Right cardiac atrium (tissue), 5 donors: ENCODE measurements around the gene ULK4. TPM values are rescaled to one million over a fixed set of nuclear protein-coding genes. Genes with fewer than 3 reads are reported as not detected.
"Not testable (repeated sequence)": the region's sequence is repeated elsewhere in the genome, so short reads cannot be mapped to it uniquely, and the experiment has no call there.

Experiments
- ATAC-seq, 2 donors: fragments of 200-7000 bp; cut with Tn5 transposase; one replicate each; pipeline versions ENCODE4 v1.8.0 to v1.9.1; 2020; ENCODE audit warnings: moderate library complexity in 2 of 2, mild to moderate bottlenecking in 1 of 2
- DNase-seq, 3 donors: peaks; one replicate each; pipeline ENCODE4 v3.0.0-alpha.2; 2020
- H3K27ac ChIP-seq: one replicate; pipeline ENCODE4 v1.5.1; 2013; ENCODE audit warnings: mild to moderate bottlenecking, low read length, control low read depth, moderate library complexity
- H3K27me3 ChIP-seq: one replicate; pipeline ENCODE4 v1.6.1; 2013; ENCODE audit not compliant: control insufficient read depth, insufficient read depth
- H3K4me1 ChIP-seq: one replicate; pipeline ENCODE4 v1.6.1; 2013; ENCODE audit warnings: low read length; ENCODE audit not compliant: control insufficient read depth, insufficient read depth
- H3K4me3 ChIP-seq: one replicate; pipeline ENCODE4 v1.5.1; 2013; ENCODE audit warnings: low read length, control low read depth
- H3K9me3 ChIP-seq: one replicate; pipeline ENCODE4 v1.6.1; 2013; ENCODE audit warnings: low read length; ENCODE audit not compliant: control insufficient read depth
- WGBS: extraction: QIAGEN DNeasy Blood & Tissue Kit; methylation state at CpG from one replicate; pipeline ENCODE4 v1.1.7; 2013; 5-methylcytosine and 5-hydroxymethylcytosine counted together
- intact Hi-C, 4 donors: fragments of 100-400 bp; cut with DNase I; formaldehyde crosslinking; loops; one replicate each; pipeline versions ENCODE4 v1.11.0 to v1.14.0; 2022 to 2023
- polyA plus RNA-seq: library from polyadenylated mRNA; stranded (reverse); fragments of 200-250 nt; gene quantifications from one replicate; pipeline ENCODE4 v1.2.3, GENCODE V29; 2013
- total RNA-seq, 4 donors: library from RNA; stranded (reverse); fragmentation: NEBNext Ultra II Directional; extraction: Animal tissue kit (Norgen Biotek cat#: 25700); gene quantifications; one replicate each; pipeline ENCODE4 v1.2.1, GENCODE V29; 2021
- donor health status: healthy with polysubstance abuse.
- donor health status: DM: no; HTN: yes; CAD: no.
- donor health status: DM: no; HTN: no; CAD: no.
- donor health status: DM: no; HTN: yes; CAD: no; lungs with severe emphysema.
- donor health status: DM: yes; HTN: yes; CAD: no.

ULK4 gene
- total and polyA plus RNA-seq, 5 donors = 13.8 to 22.4 (median 18.0) TPM

DNA sequence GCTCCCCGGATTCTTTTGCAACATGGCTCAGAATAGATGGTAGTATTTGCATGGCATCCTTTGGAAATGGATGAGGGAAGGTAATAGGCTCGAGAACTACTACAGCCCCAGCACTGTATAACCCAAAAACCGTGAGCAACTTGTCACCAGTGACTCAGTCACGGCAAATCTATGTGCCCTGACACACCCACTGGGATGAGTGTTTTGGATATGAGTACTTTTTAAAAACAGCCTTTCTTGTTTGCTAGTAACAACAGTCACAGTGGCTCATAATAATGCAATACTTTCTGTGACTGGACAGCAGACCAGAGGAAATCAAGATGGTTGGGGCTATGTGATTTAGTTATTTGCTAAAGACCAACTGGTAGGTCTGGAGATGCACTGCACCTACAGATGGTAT lies 299.6 kb downstream of the ULK4 start:
- 91% methylated on average over 4 of the region's 4 CpGs for WGBS

DNA sequence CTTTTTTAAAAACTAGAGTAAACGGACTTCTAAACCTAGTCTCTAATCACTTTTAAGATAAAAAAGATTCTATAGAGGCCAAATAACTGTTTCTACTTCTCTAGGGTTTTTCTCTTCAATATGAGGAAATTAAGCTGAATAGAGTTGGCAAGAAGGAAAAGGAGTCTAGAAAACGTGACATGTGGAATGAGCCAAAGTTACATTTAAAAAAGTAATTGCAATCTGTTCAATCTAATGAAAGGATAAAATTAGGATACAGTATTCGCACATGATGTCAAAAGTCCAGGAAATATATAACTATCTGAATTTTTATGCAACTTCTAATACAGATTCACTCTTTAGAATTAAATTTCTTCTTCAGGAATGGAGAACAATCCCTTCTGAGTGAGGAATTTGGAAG lies 300.1 kb downstream of the ULK4 start:
- H3K4me1 ChIP-seq = no peaks in the 10 kb centered on the region
- no peak overlapping the region for H3K4me3 ChIP-seq
- intact Hi-C loops = no loop called here
- no peak for DNase-seq
- 68% methylated on average over 3 of the region's 3 CpGs for WGBS
- H3K27me3 ChIP-seq = no peaks in the 10 kb centered on the region
- no peak for ATAC-seq
- H3K27ac ChIP-seq = no peak overlapping the region
- H3K9me3 ChIP-seq = peaks cover 3% of the 10 kb centered on the region

More for the DNA sequence above, 299.6 kb downstream of the ULK4 start:
- Histone ChIP-seq H3K4me3 (no peak overlapping the region), H3K27me3 (no peaks in the 10 kb centered on the region), H3K4me1 (no peaks in the 10 kb centered on the region), H3K9me3 (peaks cover 3% of the 10 kb centered on the region), H3K27ac (no peak overlapping the region)
- DNase-seq (no peak), ATAC-seq (no peak)
- intact Hi-C loops = no loop called here

DNA sequence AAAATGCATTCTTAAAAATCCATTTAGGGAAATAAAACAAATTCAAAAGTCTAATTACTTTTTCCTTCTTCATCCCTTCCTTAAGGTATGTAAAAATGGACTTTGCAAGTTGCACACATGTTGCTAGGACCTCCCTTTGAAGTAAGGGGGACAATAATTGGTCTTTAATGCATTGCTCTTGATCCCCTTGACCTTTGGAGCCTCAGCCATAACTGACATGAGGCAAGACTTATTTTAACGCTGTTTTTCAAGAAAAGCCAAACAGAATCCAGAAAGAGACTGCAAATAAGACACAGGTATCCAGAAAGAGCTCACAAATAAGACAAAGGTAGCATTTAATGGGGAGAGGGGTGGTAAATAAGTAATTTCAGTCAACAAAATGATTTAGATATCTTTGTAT lies 301.4 kb downstream of the ULK4 start:
- intact Hi-C loops = no loop called here
- H3K27ac ChIP-seq = no peak overlapping the region
- no peaks in the 10 kb centered on the region for H3K27me3 ChIP-seq
- ATAC-seq = no peak
- DNase-seq = no peak
- H3K4me3 ChIP-seq = no peak overlapping the region
- WGBS = 93% methylated on average over 1 of the region's 1 CpG
- H3K9me3 ChIP-seq = no peaks in the 10 kb centered on the region
- H3K4me1 ChIP-seq = no peaks in the 10 kb centered on the region

DNA sequence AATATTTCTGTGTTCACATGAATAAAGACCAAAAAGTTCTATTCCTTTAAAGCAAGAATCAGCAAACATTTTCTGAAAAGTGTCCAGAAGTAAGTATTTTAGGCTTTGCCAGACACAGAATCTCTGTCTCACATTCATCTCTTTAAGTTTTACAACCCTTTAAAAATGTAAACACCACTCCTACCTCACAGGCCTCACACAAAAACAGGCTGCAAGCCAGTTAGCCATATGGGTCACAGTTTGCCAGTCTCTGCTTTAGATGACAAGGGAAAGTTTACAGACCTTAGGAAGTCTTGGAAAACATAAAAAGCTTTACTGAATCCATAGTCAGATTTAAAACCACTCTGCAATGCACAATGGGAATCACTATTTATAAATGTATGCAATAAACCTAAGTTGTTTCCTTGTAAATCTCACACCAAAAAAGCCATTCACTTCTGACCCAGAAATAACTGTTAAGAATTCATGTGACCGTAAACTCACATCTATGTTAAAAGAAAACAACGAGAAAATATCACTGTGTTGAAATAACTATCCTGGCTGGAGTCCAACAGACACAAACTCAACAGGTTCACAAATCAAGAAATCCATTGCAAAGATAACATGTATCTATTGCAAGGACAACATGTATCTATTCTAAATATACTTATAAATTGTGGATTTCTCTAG lies 308.2 kb downstream of the ULK4 start:
- ATAC-seq (no peak), DNase-seq (no peak)
- intact Hi-C loops = no loop called here
- Histone ChIP-seq H3K9me3 (no peaks in the 10 kb centered on the region), H3K27me3 (no peaks in the 10 kb centered on the region), H3K27ac (no peak overlapping the region), H3K4me1 (no peaks in the 10 kb centered on the region), H3K4me3 (no peak overlapping the region)
- WGBS = 42% methylated on average over 2 of the region's 2 CpGs

DNA sequence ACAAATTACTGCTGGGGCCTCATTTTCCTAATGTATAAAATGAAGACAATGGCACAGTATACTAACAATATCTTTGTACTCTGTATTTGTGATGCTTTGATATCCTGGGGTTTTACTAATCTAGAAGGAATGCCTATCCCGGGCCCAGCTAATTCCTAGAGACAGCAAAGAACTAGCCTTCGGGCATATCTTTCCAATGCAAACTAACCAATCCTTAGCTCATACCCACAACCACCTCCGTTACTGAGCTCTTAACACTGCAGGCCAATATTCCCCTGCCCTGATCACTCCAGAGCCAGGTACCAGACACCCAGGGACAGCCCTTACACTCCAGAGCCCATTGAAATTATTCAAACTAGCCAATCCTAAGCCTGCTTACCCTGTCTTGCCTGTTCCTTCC lies 309.0 kb downstream of the ULK4 start:
- H3K4me3 ChIP-seq = no peak overlapping the region
- 87% methylated on average over 3 of the region's 3 CpGs for WGBS
- ATAC-seq (no peak), DNase-seq (no peak)
- H3K27me3 ChIP-seq = no peaks in the 10 kb centered on the region
- H3K9me3 ChIP-seq = no peaks in the 10 kb centered on the region
- intact Hi-C loops = no loop called here
- no peak overlapping the region for H3K27ac ChIP-seq
- H3K4me1 ChIP-seq = no peaks in the 10 kb centered on the region

DNA sequence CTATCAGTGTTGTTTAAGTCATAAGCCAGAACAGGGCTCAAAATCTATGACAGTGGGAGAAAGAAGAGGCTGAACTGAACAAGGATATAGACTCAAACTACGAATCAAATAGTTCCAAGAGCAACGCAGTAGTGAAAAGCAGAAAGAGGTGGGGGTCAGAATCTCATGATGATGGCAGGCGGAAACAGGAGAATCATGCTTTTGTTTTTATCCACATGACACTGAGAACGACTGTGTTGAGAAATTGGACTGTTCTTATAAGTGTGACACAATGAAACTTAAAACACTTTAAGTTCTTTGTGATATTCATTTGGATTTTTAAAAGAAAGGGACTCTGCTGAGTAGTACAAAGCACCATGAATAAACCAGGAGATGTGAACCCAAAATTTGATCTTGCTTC lies 309.4 kb downstream of the ULK4 start:
- intact Hi-C loops = no loop called here
- Histone ChIP-seq H3K27me3 (no peaks in the 10 kb centered on the region), H3K4me1 (no peaks in the 10 kb centered on the region), H3K9me3 (no peaks in the 10 kb centered on the region), H3K27ac (no peak overlapping the region), H3K4me3 (no peak overlapping the region)
- DNase-seq = no peak
- no peak for ATAC-seq
- WGBS = 82% methylated on average over 4 of the region's 4 CpGs

DNA sequence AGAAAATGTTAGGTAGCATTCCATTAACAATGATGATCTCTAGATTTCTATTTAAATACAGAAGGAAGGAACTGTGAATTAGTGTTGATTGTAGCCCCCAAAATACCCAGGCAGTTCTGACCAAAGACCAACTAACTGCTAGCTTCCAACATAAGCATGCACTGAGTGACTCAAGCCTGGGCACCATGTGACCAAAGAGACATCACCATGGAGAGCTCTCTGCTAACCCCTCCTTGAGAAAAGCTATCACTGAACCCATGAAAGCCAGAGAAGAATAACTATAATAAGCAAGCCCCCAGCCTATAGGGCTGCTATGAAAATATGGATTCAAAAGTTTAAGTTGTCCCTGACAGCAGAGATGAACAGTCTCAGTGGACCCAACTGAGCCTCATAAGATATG lies 310.2 kb downstream of the ULK4 start:
- ATAC-seq = no peak
- intact Hi-C loops = no loop called here
- no peak overlapping the region for H3K4me3 ChIP-seq

DNA sequence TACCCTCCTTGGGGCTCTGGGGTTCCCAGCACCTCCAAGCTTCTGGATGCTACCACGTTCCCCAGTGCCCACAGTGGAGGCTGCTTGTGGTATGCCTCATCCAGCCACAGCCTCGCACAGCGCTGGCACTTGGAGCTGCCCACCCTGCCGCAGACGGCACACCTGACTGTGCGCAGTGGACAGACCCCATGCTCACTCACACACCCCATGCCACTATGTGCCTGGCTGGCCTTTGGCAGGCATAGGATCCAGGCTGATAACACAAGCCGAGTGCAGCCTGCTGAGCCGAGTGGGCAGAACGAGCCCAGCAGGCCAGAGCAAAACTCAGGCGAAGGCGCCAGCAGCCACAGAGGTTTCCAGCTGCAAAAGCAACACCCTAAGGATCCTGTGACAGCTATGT lies 311.5 kb downstream of the ULK4 start:
- peak in 2 of 3 donors; percentile 36 to 40 for DNase-seq
- no peaks in the 10 kb centered on the region for H3K27me3 ChIP-seq
- peak; percentile 41 to 47 for ATAC-seq
- H3K9me3 ChIP-seq = no peaks in the 10 kb centered on the region
- no peaks in the 10 kb centered on the region for H3K4me1 ChIP-seq
- intact Hi-C loops = no loop called here
- H3K4me3 ChIP-seq = no peak overlapping the region
- whole genome bisulfite sequencing = 82% methylated on average over 11 of the region's 11 CpGs
- no peak overlapping the region for H3K27ac ChIP-seq

More for the DNA sequence above, 310.2 kb downstream of the ULK4 start:
- H3K27me3 ChIP-seq = no peaks in the 10 kb centered on the region
- H3K9me3 ChIP-seq = no peaks in the 10 kb centered on the region
- no peak overlapping the region for H3K27ac ChIP-seq
- no peaks in the 10 kb centered on the region for H3K4me1 ChIP-seq
- no peak for DNase-seq

DNA sequence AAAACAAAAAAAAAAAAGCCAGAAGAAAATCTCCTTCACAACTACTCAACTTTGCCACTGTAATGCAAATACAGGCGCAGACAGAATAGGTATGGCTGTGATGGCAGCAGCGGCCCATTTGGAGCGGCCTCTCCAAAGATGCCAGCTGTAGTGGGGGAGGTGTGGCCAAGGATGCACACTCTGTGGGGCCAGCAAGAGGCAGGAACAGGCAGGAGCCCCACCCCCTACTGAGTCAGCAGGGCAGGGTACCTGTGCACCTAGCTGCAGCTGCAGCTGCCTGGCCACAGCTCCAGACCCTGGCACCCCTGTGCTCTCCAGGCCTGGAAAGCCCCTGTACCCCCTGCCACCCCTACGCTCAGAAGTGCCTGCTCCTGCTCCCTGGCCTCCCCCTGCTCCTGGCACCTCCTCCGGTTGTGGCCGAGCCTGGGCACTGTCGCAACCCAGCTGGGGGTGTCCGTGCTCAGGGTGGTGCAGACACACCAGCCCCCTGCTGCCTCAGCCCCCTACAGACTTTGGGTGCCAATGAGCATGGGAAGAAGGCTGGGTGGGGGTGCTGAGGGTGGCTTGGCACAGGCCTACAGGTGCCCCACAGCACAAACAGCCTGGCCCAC lies 312.7 kb downstream of the ULK4 start:
- intact Hi-C loops = no loop called here
- no peak overlapping the region for H3K27ac ChIP-seq
- DNase-seq (peak in 2 of 3 donors; percentile 16 to 42), ATAC-seq (peak in 1 of 2 donors; percentile 29)
- no peaks in the 10 kb centered on the region for H3K9me3 ChIP-seq
- no peaks in the 10 kb centered on the region for H3K27me3 ChIP-seq
- WGBS = 98% methylated on average over 8 of the region's 8 CpGs
- H3K4me3 ChIP-seq = no peak overlapping the region
- H3K4me1 ChIP-seq = no peaks in the 10 kb centered on the region

DNA sequence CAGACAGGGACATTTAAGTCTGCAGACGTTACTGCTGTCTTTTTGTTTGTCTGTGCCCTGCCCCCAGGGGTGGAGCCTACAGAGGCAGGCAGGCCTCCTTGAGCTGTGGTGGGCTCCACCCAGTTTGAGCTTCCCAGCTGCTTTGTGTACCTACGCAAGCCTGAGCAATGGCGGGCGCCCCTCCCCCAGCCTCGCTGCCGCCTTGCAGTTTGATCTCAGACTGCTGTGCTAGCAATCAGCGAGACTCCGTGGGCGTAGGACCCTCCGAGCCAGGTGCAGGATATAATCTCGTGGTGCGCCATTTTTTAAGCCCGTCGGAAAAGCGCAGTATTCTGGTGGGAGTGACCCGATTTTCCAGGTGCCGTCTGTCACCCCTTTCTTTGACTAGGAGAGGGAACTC lies 314.2 kb downstream of the ULK4 start:
- H3K27ac ChIP-seq, H3K27me3 ChIP-seq, H3K4me3 ChIP-seq, H3K4me1 ChIP-seq, ATAC-seq, H3K9me3 ChIP-seq, intact Hi-C loops: not testable (repeated sequence)
- peak in 1 of 3 donors; percentile 14 for DNase-seq
- 96% methylated on average over 11 of the region's 17 CpGs for WGBS

DNA sequence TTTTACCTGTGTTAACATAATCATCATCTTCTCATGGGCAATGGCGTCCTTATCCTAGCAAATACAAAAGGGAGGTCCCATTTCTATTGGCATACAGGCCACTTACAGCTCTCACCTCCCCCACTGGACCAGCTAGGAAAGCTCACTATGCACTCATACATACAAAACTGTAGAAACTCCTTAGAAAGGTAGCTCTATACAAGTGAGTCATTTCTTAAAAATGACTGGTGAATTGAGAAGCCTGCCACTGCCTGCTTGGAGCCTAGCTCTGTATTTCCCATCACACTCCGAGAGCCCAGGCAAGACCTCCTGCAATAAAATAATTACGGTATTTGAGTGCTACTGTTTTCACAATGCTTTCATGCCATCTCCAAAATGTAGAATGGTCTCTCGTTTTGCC lies 321.8 kb downstream of the ULK4 start:
- no peaks in the 10 kb centered on the region for H3K9me3 ChIP-seq
- H3K27me3 ChIP-seq = no peaks in the 10 kb centered on the region
- ATAC-seq = no peak
- no peak overlapping the region for H3K4me3 ChIP-seq
- H3K27ac ChIP-seq = no peak overlapping the region
- H3K4me1 ChIP-seq = no peaks in the 10 kb centered on the region
- intact Hi-C loops = no loop called here
- 92% methylated on average over 4 of the region's 4 CpGs for WGBS
- DNase-seq = no peak

DNA sequence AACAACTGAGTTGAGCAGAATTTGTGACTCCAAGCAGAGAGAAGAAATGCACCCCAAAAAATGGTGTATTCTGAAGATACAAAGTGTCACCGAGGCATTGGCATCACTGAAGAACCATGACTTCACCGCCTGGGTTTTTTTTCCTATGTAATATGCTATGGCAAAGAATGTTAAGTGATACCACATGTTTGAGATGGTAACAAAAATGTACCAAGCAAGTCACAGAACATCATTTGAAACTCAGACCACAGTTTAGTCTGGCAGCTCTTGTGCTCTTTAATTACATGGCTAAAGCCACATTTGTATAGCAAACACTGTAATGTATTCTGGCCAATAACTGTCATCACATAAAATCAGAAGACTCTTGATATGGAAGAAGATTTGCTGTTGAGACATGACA lies 323.5 kb downstream of the ULK4 start:
- DNase-seq (no peak), ATAC-seq (no peak)
- no peaks in the 10 kb centered on the region for H3K4me1 ChIP-seq
- no peaks in the 10 kb centered on the region for H3K27me3 ChIP-seq
- no peak overlapping the region for H3K27ac ChIP-seq
- intact Hi-C loops = no loop called here
- no peaks in the 10 kb centered on the region for H3K9me3 ChIP-seq
- WGBS = 94% methylated on average over 2 of the region's 2 CpGs
- no peak overlapping the region for H3K4me3 ChIP-seq
